HEK293 (cell line): ENCODE data around the gene PPIE.

Experiments used
- CTCF ChIA-PET: fragments of 350-600 bp; formaldehyde crosslinking; extraction: SDS; loops from one replicate; lab custom pipeline; 2021; ENCODE audit warnings: antibody characterized with exemption; lab: Yijun Ruan, JAX
- POLR2A ChIA-PET: fragments of 300-600 bp; formaldehyde crosslinking; extraction: SDS; loops from one replicate; lab custom pipeline; 2020; ENCODE audit warnings: antibody characterized with exemption, inconsistent platforms; lab: Yijun Ruan, JAX
- H3K27ac ChIP-seq: fragments of 200-500 bp; sonication (Bioruptor generic); 2 replicates; pipeline ENCODE4 v1.5.1; 2014; ENCODE audit warnings: low read depth, low read length, control low read depth, inconsistent platforms; ENCODE audit errors: extremely low read depth
- H3K36me3 ChIP-seq, 2 experiments: fragments of 200-500 bp in 1 of 2; sonication (Bioruptor generic) in 1 of 2; 1 replicate in 1 of 2; 2 replicates in 1 of 2; pipeline ENCODE4 v1.5.1; 2014 to 2017; ENCODE audit warnings: inconsistent platforms in 2 of 2, low read length in 2 of 2; ENCODE audit not compliant: control insufficient read depth in 2 of 2, insufficient read depth in 1 of 2
- H3K4me1 ChIP-seq: fragments of 200-500 bp; sonication (Bioruptor generic); 2 replicates; pipeline ENCODE4 v1.5.1; 2014; ENCODE audit warnings: mild to moderate bottlenecking, low read length, inconsistent platforms; ENCODE audit not compliant: control insufficient read depth, insufficient read depth
- H3K4me3 ChIP-seq: 2 replicates; pipeline ENCODE4 v1.5.1; 2011; ENCODE audit warnings: low read depth, mild to moderate bottlenecking, control low read depth, low read length, moderate library complexity
- H3K9me3 ChIP-seq: fragments of 200-500 bp; sonication (Bioruptor generic); 2 replicates; pipeline ENCODE4 v1.5.1; 2014; ENCODE audit warnings: low read depth, low read length, inconsistent platforms; ENCODE audit not compliant: control insufficient read depth, insufficient read depth
- FEZF1 ChIP-seq: fragments of 450-650 bp; formaldehyde crosslinking; IDR thresholded peaks from 2 replicates; pipeline ENCODE4 v1.5.1; 2016; ENCODE audit warnings: missing biosample characterization, missing genetic modification characterization
- KLF16 ChIP-seq: fragments of 450-650 bp; formaldehyde crosslinking; IDR thresholded peaks from 2 replicates; pipeline ENCODE4 v1.5.1; 2017; ENCODE audit warnings: missing biosample characterization, missing genetic modification characterization
- SP2 ChIP-seq: fragments of 450-650 bp; formaldehyde crosslinking; IDR thresholded peaks from 2 replicates; pipeline ENCODE4 v1.5.1; 2016; ENCODE audit warnings: missing biosample characterization, missing genetic modification characterization
- ZNF155 ChIP-seq: fragments of 450-650 bp; formaldehyde crosslinking; IDR thresholded peaks from 2 replicates; pipeline ENCODE4 v1.5.1; 2016; ENCODE audit warnings: missing biosample characterization, missing genetic modification characterization
- ZNF24 ChIP-seq: fragments of 450-650 bp; formaldehyde crosslinking; IDR thresholded peaks from 2 replicates; pipeline ENCODE4 v1.5.1; 2016; ENCODE audit warnings: missing biosample characterization, missing genetic modification characterization
- ZNF248 ChIP-seq: fragments of 450-650 bp; formaldehyde crosslinking; IDR thresholded peaks from 2 replicates; pipeline ENCODE4 v1.5.1; 2017; ENCODE audit warnings: missing biosample characterization, missing genetic modification characterization
- ZNF433 ChIP-seq: fragments of 450-650 bp; formaldehyde crosslinking; IDR thresholded peaks from 2 replicates; pipeline ENCODE4 v1.5.1; 2016; ENCODE audit warnings: missing biosample characterization, missing genetic modification characterization, low read depth
- ZNF473 ChIP-seq: fragments of 450-650 bp; formaldehyde crosslinking; IDR thresholded peaks from 2 replicates; pipeline ENCODE4 v1.5.1; 2017; ENCODE audit warnings: missing biosample characterization, missing genetic modification characterization
- ZNF501 ChIP-seq: fragments of 450-650 bp; formaldehyde crosslinking; IDR thresholded peaks from 2 replicates; pipeline ENCODE4 v1.5.1; 2016; ENCODE audit warnings: missing biosample characterization, missing genetic modification characterization
- ZNF585B ChIP-seq: fragments of 450-650 bp; formaldehyde crosslinking; IDR thresholded peaks from 2 replicates; pipeline ENCODE4 v1.5.1; 2016; ENCODE audit warnings: missing biosample characterization, missing genetic modification characterization
- ZNF654 ChIP-seq: fragments of 450-650 bp; formaldehyde crosslinking; IDR thresholded peaks from 2 replicates; pipeline ENCODE4 v1.5.1; 2016; ENCODE audit warnings: low read depth, missing biosample characterization, missing genetic modification characterization
- ZNF692 ChIP-seq: fragments of 450-650 bp; formaldehyde crosslinking; IDR thresholded peaks from 2 replicates; pipeline ENCODE4 v1.5.1; 2016; ENCODE audit warnings: missing biosample characterization, missing genetic modification characterization
- ZNF777 ChIP-seq: fragments of 450-650 bp; formaldehyde crosslinking; IDR thresholded peaks from 2 replicates; pipeline ENCODE4 v1.5.1; 2017; ENCODE audit warnings: missing biosample characterization, missing genetic modification characterization, borderline replicate concordance
- ZXDB ChIP-seq: fragments of 450-650 bp; formaldehyde crosslinking; IDR thresholded peaks from 2 replicates; pipeline ENCODE4 v1.5.1; 2016; ENCODE audit warnings: missing biosample characterization, missing genetic modification characterization
- TF ChIP-seq, protein P1 (sequence below): fragments of 450-650 bp; formaldehyde crosslinking; IDR thresholded peaks from 2 replicates; pipeline ENCODE4 v1.5.1; 2016; ENCODE audit warnings: missing biosample characterization, missing genetic modification characterization
- TF ChIP-seq, protein P2 (sequence below): fragments of 450-650 bp; formaldehyde crosslinking; IDR thresholded peaks from 2 replicates; pipeline ENCODE4 v1.5.1; 2016; ENCODE audit warnings: missing biosample characterization, missing genetic modification characterization
- TF ChIP-seq, protein P3 (sequence below): fragments of 450-650 bp; formaldehyde crosslinking; IDR thresholded peaks from 2 replicates; pipeline ENCODE4 v1.5.1; 2016; ENCODE audit warnings: missing biosample characterization, missing genetic modification characterization

Gene PPIE

GRCh38 chr1:39707506-39707905 is 31.2 kb upstream of the PPIE start:
- Histone ChIP-seq H3K9me3 (no peaks in the 10 kb centered on the region), H3K4me1 (no peaks in the 10 kb centered on the region), H3K36me3 (no peaks in the 10 kb centered on the region), H3K4me3 (no peak overlapping the region), H3K27ac (no peak overlapping the region)
- ChIA-PET POLR2A (no interaction called here), CTCF (interaction anchor here (1.6 kb wide), 1 partner anchor 12 kb away, joined by 6 read pairs; no protein-coding TSS in a partner anchor)
- no peak for TF ChIP-seq ZNF654
- no peak for TF ChIP-seq SP2
- no peak for TF ChIP-seq KLF16 (tag by site-specific recombination)
- no peak for TF ChIP-seq FEZF1 (tag by site-specific recombination)
- TF ChIP-seq, protein P1, sequence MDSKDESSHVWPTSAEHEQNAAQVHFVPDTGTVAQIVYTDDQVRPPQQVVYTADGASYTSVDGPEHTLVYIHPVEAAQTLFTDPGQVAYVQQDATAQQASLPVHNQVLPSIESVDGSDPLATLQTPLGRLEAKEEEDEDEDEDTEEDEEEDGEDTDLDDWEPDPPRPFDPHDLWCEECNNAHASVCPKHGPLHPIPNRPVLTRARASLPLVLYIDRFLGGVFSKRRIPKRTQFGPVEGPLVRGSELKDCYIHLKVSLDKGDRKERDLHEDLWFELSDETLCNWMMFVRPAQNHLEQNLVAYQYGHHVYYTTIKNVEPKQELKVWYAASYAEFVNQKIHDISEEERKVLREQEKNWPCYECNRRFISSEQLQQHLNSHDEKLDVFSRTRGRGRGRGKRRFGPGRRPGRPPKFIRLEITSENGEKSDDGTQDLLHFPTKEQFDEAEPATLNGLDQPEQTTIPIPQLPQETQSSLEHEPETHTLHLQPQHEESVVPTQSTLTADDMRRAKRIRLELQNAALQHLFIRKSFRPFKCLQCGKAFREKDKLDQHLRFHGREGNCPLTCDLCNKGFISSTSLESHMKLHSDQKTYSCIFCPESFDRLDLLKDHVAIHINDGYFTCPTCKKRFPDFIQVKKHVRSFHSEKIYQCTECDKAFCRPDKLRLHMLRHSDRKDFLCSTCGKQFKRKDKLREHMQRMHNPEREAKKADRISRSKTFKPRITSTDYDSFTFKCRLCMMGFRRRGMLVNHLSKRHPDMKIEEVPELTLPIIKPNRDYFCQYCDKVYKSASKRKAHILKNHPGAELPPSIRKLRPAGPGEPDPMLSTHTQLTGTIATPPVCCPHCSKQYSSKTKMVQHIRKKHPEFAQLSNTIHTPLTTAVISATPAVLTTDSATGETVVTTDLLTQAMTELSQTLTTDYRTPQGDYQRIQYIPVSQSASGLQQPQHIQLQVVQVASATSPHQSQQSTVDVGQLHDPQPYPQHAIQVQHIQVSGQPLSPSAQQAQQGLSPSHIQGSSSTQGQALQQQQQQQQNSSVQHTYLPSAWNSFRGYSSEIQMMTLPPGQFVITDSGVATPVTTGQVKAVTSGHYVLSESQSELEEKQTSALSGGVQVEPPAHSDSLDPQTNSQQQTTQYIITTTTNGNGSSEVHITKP (tag by site-specific recombination) = no peak
- TF ChIP-seq, protein P2, sequence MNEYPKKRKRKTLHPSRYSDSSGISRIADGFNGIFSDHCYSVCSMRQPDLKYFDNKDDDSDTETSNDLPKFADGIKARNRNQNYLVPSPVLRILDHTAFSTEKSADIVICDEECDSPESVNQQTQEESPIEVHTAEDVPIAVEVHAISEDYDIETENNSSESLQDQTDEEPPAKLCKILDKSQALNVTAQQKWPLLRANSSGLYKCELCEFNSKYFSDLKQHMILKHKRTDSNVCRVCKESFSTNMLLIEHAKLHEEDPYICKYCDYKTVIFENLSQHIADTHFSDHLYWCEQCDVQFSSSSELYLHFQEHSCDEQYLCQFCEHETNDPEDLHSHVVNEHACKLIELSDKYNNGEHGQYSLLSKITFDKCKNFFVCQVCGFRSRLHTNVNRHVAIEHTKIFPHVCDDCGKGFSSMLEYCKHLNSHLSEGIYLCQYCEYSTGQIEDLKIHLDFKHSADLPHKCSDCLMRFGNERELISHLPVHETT (tag by site-specific recombination) = no peak
- TF ChIP-seq ZNF692 = no peak
- no peak for TF ChIP-seq ZNF501
- TF ChIP-seq ZNF248 = no peak
- no peak for TF ChIP-seq ZNF433 (tag by site-specific recombination)
- TF ChIP-seq ZXDB = no peak

GRCh38 chr1:39711104-39711965 is 27.3 kb upstream of the PPIE start:
- Histone ChIP-seq H3K36me3 (no peaks in the 10 kb centered on the region), H3K4me3 (no peak overlapping the region), H3K27ac (no peak overlapping the region)
- ChIA-PET POLR2A (no interaction called here), CTCF (interaction anchor here (0.6 to 2.8 kb wide), 3 partner anchors 8 to 445 kb away, joined by 3 to 11 read pairs (median 3); no protein-coding TSS in a partner anchor)
- TF ChIP-seq ZNF585B = no peak
- TF ChIP-seq, all 188 proteins: peak for 0
- Histone ChIP-seq H3K9me3 (no peaks in the 10 kb centered on the region), H3K4me1 (no peaks in the 10 kb centered on the region)

GRCh38 chr1:39711966-39712340 is 26.7 kb upstream of the PPIE start:
- H3K4me3 ChIP-seq = no peak overlapping the region
- no peaks in the 10 kb centered on the region for H3K36me3 ChIP-seq
- H3K9me3 ChIP-seq = no peaks in the 10 kb centered on the region
- no peak for TF ChIP-seq ZNF24
- no peak for TF ChIP-seq ZNF473 (tag by site-specific recombination)
- TF ChIP-seq ZNF155 (tag by site-specific recombination) = no peak
- no peak for TF ChIP-seq ZNF777 (tag by site-specific recombination)
- TF ChIP-seq, protein P3, sequence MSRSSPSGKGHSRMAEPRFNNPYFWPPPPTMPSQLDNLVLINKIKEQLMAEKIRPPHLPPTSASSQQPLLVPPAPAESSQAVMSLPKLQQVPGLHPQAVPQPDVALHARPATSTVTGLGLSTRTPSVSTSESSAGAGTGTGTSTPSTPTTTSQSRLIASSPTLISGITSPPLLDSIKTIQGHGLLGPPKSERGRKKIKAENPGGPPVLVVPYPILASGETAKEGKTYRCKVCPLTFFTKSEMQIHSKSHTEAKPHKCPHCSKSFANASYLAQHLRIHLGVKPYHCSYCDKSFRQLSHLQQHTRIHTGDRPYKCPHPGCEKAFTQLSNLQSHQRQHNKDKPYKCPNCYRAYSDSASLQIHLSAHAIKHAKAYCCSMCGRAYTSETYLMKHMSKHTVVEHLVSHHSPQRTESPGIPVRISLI (tag by site-specific recombination) = no peak
- TF ChIP-seq, all 188 proteins: peak for 0
- POLR2A ChIA-PET = no interaction called here
- Histone ChIP-seq H3K27ac (no peak overlapping the region), H3K4me1 (no peaks in the 10 kb centered on the region)
- CTCF ChIA-PET = interaction anchor here (2.0 to 2.8 kb wide), 2 partner anchors 54 to 58 kb away, joined by 7 to 11 read pairs; no protein-coding TSS in a partner anchor
